Gastroesophageal sphincter (tissue), 3 donors: Measurements from ENCODE around the gene IKZF3.

Experiments used
- CTCF ChIP-seq, 4 experiments: fragments of 200-600 bp in 2 of 4; fragments of 450-650 bp in 2 of 4; sonication (generic) in 1 of 4; IDR thresholded peaks; one replicate each; pipeline ENCODE4 v1.5.1; 2017 to 2019; ENCODE audit warnings: antibody characterized with exemption in 4 of 4, mild to moderate bottlenecking in 2 of 4, moderate library complexity in 2 of 4
- EP300 ChIP-seq: sonication (generic); formaldehyde crosslinking; IDR thresholded peaks from one replicate; pipeline ENCODE4 v1.6.1; 2017; ENCODE audit warnings: antibody characterized with exemption, mild to moderate bottlenecking
- POLR2A ChIP-seq, 2 donors: fragments of 450-650 bp; IDR thresholded peaks; one replicate each; pipeline ENCODE4 v1.6.1; 2017; ENCODE audit warnings: antibody characterized with exemption in 2 of 2, mild to moderate bottlenecking in 2 of 2, moderate library complexity in 1 of 2
- POLR2AphosphoS5 ChIP-seq: sonication (generic); formaldehyde crosslinking; IDR thresholded peaks from one replicate; pipeline ENCODE4 v1.6.1; 2017; ENCODE audit warnings: antibody characterized with exemption

- TF ChIP-seq CTCF (IDR thresholded peaks at IDR 0.05): no peak
- no peak for TF ChIP-seq POLR2A (IDR thresholded peaks at IDR 0.05)
- TF ChIP-seq EP300: no peak
- TF ChIP-seq POLR2AphosphoS5: no peak
Measured at GRCh38 chr17:39889200-39889599, 25.1 kb upstream of the IKZF3 start.
